Panc1 (cell line): ENCODE measurements around the gene ZNF593OS. TPM values are rescaled to one million over a fixed set of nuclear protein-coding genes. Genes with fewer than 3 reads are reported as not detected.

Source experiments
- ATAC-seq: fragments of 200-7000 bp; cut with Tn5 transposase; 2 replicates; pipeline ENCODE4 v1.9.1; 2020; ENCODE audit warnings: mild to moderate bottlenecking, moderate library complexity
- BruUV-seq: library from RNA; stranded (reverse); fragments of 400-500 nt; replicated peaks from 2 replicates; lab custom pipeline; 2021; lab: Mats Ljungman, UMichigan
- CTCF ChIA-PET: fragments of 300-600 bp; sonication (Branson Sonifier 250); formaldehyde crosslinking; loops from one replicate; lab custom pipeline; 2022; ENCODE audit warnings: antibody characterized with exemption; lab: Charles Lee
- POLR2A ChIA-PET: fragments of 300-600 bp; sonication (Branson Sonifier 250); formaldehyde crosslinking; loops from one replicate; lab custom pipeline; 2022; ENCODE audit warnings: antibody characterized with exemption; lab: Charles Lee
- DNase-seq: peaks from one replicate; pipeline ENCODE4 v3.0.0-alpha.2; 2010; ENCODE audit warnings: low read depth, low spot score
- H3K27ac ChIP-seq: 2 replicates; pipeline ENCODE4 v1.5.1; 2011; ENCODE audit warnings: mild to moderate bottlenecking, low read length, inconsistent platforms
- H3K27me3 ChIP-seq: fragments of 200-500 bp; sonication (Bioruptor generic); 2 replicates; pipeline ENCODE4 v1.6.0; 2014; ENCODE audit warnings: low read length, inconsistent platforms; ENCODE audit not compliant: control insufficient read depth, insufficient read depth
- H3K36me3 ChIP-seq: fragments of 200-500 bp; sonication (Bioruptor generic); 2 replicates; pipeline ENCODE4 v1.5.1; 2014; ENCODE audit warnings: inconsistent platforms, mild to moderate bottlenecking, low read length, moderate library complexity; ENCODE audit not compliant: control insufficient read depth, insufficient read depth
- H3K4me1 ChIP-seq: 2 replicates; pipeline ENCODE4 v1.5.1; 2011; ENCODE audit warnings: inconsistent platforms, mild to moderate bottlenecking, low read length, moderate library complexity; ENCODE audit not compliant: control insufficient read depth, insufficient read depth
- H3K4me3 ChIP-seq, 2 experiments: 2 replicates each; pipeline ENCODE4 v1.5.1; 2011 to 2012; ENCODE audit warnings: low read depth in 2 of 2, low read length in 2 of 2, mild to moderate bottlenecking in 2 of 2, inconsistent platforms in 1 of 2, moderate library complexity in 1 of 2
- H3K9me3 ChIP-seq: fragments of 200-500 bp; sonication (Bioruptor generic); 2 replicates; pipeline ENCODE4 v1.5.1; 2014; ENCODE audit warnings: low read depth, mild to moderate bottlenecking, inconsistent platforms, low read length, moderate library complexity; ENCODE audit not compliant: control insufficient read depth, insufficient read depth
- CTCF ChIP-seq: fragments of 450-650 bp; IDR thresholded peaks from 2 replicates; pipeline ENCODE4 v1.5.1; 2017; ENCODE audit warnings: mild to moderate bottlenecking
- POLR2AphosphoS5 ChIP-seq: IDR thresholded peaks from 2 replicates; pipeline ENCODE4 v1.6.1; 2012; ENCODE audit warnings: mild to moderate bottlenecking, low read depth, low read length, moderate library complexity
- REST ChIP-seq, 2 experiments: IDR thresholded peaks; 2 replicates each; pipeline ENCODE4 v1.6.1; 2011 to 2012; ENCODE audit warnings: low read depth in 2 of 2, control low read depth in 1 of 2, low read length in 1 of 2, mild to moderate bottlenecking in 1 of 2, moderate library complexity in 1 of 2; ENCODE audit not compliant: insufficient read depth in 1 of 2
- SIN3A ChIP-seq: IDR thresholded peaks from 2 replicates; pipeline ENCODE4 v1.6.1; 2012; ENCODE audit warnings: low read depth, mild to moderate bottlenecking, low read length, moderate library complexity, borderline replicate concordance; ENCODE audit not compliant: insufficient read depth
- TCF7L2 ChIP-seq: IDR thresholded peaks from 2 replicates; pipeline ENCODE4 v1.6.1; 2011; ENCODE audit warnings: mild to moderate bottlenecking, low read depth, low read length, inconsistent platforms
- in situ Hi-C: cut with HindIII; loops from 2 replicates; pipeline ENCODE4 v1.10.0; 2016; ENCODE audit warnings: low sequenced_read_pairs, low pct_unique_long_range_greater_than_20kb
- intact Hi-C: fragments of 100-400 bp; cut with micrococcal nuclease; formaldehyde crosslinking; loops from one replicate; pipeline ENCODE4 v1.10.0; 2022; ENCODE audit not compliant: unreplicated experiment
- total RNA-seq: library from RNA; stranded (reverse); gene quantifications from one replicate; pipeline ENCODE4 v1.2.1, GENCODE V29; 2021; ENCODE audit not compliant: unreplicated experiment

ZNF593OS gene
- total RNA-seq, 1 experiment from 2014 or later = not detected

DNA sequence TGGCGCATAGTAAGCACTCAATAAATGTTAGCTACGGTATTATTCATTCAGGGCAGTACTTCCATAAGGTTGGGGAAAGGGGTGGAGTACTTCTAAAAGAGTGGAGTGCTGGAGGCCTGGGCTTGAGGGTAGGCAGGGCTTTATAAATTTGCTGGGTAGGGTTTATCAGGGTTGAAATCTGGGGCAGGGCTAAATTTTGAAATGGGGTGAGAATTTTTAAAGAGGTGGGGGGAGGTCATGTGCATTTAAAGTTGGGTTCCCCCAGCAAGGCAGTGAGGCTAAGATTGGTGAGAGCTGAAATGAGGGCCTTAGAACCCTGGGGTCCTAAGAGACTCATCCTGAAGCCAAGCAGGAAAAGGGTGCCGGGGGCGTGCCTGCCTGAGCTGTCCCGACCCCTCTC is 28.8 kb upstream of the ZNF593OS start:
- Histone ChIP-seq H3K4me3 (no peak overlapping the region), H3K27ac (no peak overlapping the region), H3K4me1 (no peaks in the 10 kb centered on the region), H3K27me3 (no peaks in the 10 kb centered on the region), H3K9me3 (no peaks in the 10 kb centered on the region), H3K36me3 (no peaks in the 10 kb centered on the region)
- ChIA-PET POLR2A (no interaction called here), CTCF (no interaction called here)
- DNase-seq = no peak
- no peak for ATAC-seq
- no TSS peak for BruUV-seq
- no peak for TF ChIP-seq TCF7L2
- no peak for TF ChIP-seq SIN3A
- TF ChIP-seq POLR2AphosphoS5 = no peak
- intact Hi-C loops = no loop called here
- in situ Hi-C loops = no loop called here

GRCh38 chr1:26197813-26198212 is 26.2 kb upstream of the ZNF593OS start:
- H3K9me3 ChIP-seq = no peaks in the 10 kb centered on the region
- no peak for DNase-seq
- H3K27me3 ChIP-seq = no peaks in the 10 kb centered on the region
- BruUV-seq = no TSS peak
- TF ChIP-seq SIN3A (no peak), POLR2AphosphoS5 (no peak), REST (IDR thresholded peaks at IDR 0.05; ENCODE audit: insufficient read depth in 1 of 2, low read depth in 2 of 2, low read length in 1 of 2) (no peak), CTCF (no peak), TCF7L2 (no peak)
- ChIA-PET CTCF (no interaction called here), POLR2A (no interaction called here)
- intact Hi-C loops (no loop called here), in situ Hi-C loops (no loop called here)
- no peaks in the 10 kb centered on the region for H3K36me3 ChIP-seq
- ATAC-seq = no peak
- no peaks in the 10 kb centered on the region for H3K4me1 ChIP-seq
- no peak overlapping the region for H3K4me3 ChIP-seq
- H3K27ac ChIP-seq = no peak overlapping the region

DNA sequence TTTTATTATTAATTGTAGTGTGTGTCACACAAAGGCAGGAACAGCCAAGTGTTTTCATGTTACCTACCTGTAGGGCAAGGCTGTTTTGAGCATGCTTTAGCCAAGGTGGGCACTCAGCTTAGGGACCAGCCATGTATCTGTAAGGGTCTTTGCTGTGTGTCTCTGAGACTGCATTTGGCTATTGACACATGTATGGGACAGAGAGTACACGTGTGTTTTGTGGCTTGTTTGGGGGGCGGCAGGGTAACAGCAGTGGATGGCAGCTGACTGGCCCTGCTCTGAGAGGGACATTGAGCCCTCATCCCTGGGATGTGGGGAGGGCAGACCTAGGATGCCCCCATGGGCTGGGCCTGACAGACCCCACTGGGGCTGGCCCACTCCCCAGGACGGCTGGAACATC is 25.7 kb upstream of the ZNF593OS start:
- POLR2A ChIA-PET = no interaction called here
- DNase-seq = no peak
- no peak overlapping the region for H3K4me3 ChIP-seq
- no peak for ATAC-seq
- intact Hi-C loops (no loop called here), in situ Hi-C loops (no loop called here)
- no peaks in the 10 kb centered on the region for H3K27me3 ChIP-seq
- BruUV-seq = no TSS peak
- H3K4me1 ChIP-seq = no peaks in the 10 kb centered on the region
- TF ChIP-seq SIN3A (no peak), REST (IDR thresholded peaks at IDR 0.05; ENCODE audit: insufficient read depth in 1 of 2, low read depth in 2 of 2, low read length in 1 of 2) (no peak), CTCF (no peak), POLR2AphosphoS5 (no peak), TCF7L2 (no peak)
- no peak overlapping the region for H3K27ac ChIP-seq
- CTCF ChIA-PET = no interaction called here
- no peaks in the 10 kb centered on the region for H3K36me3 ChIP-seq
- H3K9me3 ChIP-seq = no peaks in the 10 kb centered on the region
